Measurements from ENCODE around the gene SMIM10L2A.
"Not testable (repeated sequence)": the region's sequence is repeated elsewhere in the genome, so short reads cannot be mapped to it uniquely, and the experiment has no call there.

SMIM10L2A gene

DNA sequence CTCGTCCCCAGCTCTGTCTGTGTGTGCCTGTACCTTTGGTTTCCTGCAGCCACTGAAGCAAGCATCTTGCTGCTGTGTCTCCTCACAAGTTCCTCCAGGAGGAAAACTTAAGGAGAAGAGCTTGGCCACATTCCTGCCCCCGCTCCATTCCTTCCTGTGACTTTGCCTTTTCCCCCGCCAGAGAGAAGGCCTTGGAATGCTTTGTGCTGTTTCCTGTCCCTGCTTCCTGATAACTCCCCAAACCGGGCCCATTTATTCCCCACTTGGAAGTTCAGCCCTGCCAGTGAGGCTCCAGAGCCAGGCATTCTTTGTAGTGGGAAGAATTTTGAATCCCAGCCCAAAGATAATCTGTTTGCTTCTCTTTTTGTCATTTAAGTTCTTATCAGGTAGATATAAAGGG is 33.1 kb downstream of the SMIM10L2A start:
- TF ChIP-seq, protein P1, sequence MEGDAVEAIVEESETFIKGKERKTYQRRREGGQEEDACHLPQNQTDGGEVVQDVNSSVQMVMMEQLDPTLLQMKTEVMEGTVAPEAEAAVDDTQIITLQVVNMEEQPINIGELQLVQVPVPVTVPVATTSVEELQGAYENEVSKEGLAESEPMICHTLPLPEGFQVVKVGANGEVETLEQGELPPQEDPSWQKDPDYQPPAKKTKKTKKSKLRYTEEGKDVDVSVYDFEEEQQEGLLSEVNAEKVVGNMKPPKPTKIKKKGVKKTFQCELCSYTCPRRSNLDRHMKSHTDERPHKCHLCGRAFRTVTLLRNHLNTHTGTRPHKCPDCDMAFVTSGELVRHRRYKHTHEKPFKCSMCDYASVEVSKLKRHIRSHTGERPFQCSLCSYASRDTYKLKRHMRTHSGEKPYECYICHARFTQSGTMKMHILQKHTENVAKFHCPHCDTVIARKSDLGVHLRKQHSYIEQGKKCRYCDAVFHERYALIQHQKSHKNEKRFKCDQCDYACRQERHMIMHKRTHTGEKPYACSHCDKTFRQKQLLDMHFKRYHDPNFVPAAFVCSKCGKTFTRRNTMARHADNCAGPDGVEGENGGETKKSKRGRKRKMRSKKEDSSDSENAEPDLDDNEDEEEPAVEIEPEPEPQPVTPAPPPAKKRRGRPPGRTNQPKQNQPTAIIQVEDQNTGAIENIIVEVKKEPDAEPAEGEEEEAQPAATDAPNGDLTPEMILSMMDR (IDR thresholded peaks at IDR 0.05; ENCODE audit: low read length, missing control alignments), result no peak
- H3K4me3 ChIP-seq (replicated peaks; ENCODE audit: low read depth, low read length), result no peak overlapping the region
- DNase-seq (ENCODE audit: low read depth), result peak; percentile 10

DNA sequence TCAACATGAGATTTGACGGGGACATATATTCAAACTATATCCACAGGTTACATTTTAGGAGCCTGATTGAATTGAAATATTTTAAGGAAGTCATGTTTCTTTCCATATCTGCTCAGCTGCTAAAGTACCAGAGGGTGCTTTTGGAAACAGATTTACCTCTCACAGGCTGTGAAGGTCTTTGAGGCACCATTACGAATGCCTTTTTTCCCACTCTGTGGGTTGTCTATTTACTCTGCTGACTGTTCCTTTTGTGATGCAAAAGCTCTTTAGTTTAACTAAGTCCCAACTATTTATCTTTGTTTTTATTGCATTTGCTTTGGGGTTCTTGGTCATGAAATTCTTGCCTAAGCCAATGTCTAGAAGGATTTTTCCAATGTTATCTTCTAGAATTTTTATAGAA is 40.0 kb downstream of the SMIM10L2A start:
- not testable (repeated sequence) for H3K4me3 ChIP-seq (replicated peaks; ENCODE audit: low read depth, low read length); DNase-seq (ENCODE audit: low read depth)

DNA sequence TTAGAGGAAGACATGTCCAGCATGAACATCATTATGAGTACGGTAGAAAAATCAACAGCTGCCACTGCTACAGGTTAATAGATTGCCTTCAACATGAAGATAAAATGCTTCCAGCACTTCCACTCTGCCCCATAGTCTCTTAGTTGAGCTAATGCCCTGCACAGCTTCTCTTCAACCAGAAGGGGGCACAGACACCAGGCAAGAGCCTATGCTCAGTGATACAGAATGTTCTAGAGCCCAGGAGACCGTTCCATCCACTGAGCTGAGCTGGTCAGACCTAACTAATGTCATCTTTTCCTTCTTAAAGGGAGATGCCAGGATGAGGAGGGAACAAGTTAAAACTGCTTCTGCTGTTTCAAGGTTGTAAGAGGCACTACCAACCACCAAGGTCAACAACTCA is 42.2 kb downstream of the SMIM10L2A start:
- DNase-seq (ENCODE audit: low read depth), result peak; percentile 17

DNA sequence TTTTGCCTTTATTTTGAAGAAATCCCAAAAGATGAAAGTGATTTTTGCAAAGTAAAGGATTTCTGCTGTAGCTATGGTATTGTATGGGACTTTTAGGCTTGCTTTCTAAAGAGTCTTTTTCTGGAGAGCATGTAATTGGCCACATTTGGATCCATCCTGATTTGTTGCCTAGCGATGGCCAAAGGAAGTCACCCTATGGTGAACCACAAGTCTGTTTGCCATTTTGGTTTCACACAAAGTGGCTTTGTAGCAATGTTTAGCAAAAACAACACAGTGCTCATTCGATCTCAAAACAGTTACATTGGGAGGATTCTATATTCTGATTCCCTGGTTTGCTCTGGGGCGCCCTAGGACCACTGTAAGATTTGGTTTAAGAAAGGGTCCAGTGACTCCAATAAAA is 54.6 kb downstream of the SMIM10L2A start:
- TF ChIP-seq, protein P1 (IDR thresholded peaks at IDR 0.05; ENCODE audit: low read length, missing control alignments), result no peak

More for the DNA sequence above, 42.2 kb downstream of the SMIM10L2A start:
- TF ChIP-seq, protein P1 (IDR thresholded peaks at IDR 0.05; ENCODE audit: low read length, missing control alignments), result peak; percentile 44
- H3K4me3 ChIP-seq (replicated peaks; ENCODE audit: low read depth, low read length), result no peak overlapping the region

DNA sequence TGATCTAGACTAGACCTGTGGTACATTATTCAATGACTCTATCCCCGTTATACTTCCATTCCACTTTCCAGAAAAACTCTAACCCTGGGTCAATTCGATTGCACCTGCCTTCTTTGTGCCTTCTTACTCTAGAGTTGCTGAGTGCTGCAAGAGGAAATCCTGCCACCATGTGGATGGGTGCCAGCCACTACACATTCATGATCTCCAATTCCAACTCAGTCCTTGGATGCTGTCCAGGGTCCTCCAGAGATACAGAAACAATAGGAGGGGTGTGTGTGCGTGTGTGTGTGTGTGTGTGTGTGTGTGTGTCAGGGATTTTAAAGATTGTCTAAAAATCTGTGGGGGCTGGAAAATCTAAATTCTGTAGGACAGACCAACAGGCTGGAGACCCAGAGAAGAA is 55.8 kb downstream of the SMIM10L2A start:
- TF ChIP-seq, protein P1 (IDR thresholded peaks at IDR 0.05; ENCODE audit: low read length, missing control alignments), result peak; percentile 53
- H3K4me3 ChIP-seq (replicated peaks; ENCODE audit: low read depth, low read length), result no peak overlapping the region
- DNase-seq (ENCODE audit: low read depth), result peak; percentile 91

More for the DNA sequence above, 54.6 kb downstream of the SMIM10L2A start:
- DNase-seq (ENCODE audit: low read depth), result no peak
- H3K4me3 ChIP-seq (replicated peaks; ENCODE audit: low read depth, low read length), result no peak overlapping the region
